Measurements from ENCODE around the gene PSMB5. TPM values are rescaled to one million over a fixed set of nuclear protein-coding genes. Genes with fewer than 3 reads are reported as not detected.
"Not testable (repeated sequence)": the region's sequence is repeated elsewhere in the genome, so short reads cannot be mapped to it uniquely, and the experiment has no call there.

The PSMB5 gene
- total RNA-seq, 1 experiment from 2014 or later = 165 TPM

- DNase-seq (ENCODE audit: low read depth, low spot score) = peak; percentile 97
- in situ Hi-C loops (cut with HindIII; ENCODE audit: low pct_unique_long_range_greater_than_20kb, low sequenced_read_pairs) = no loop called here
These were observed 27.9 kb downstream of the PSMB5 start for GRCh38 chr14:23006544-23007419.

GRCh38 chr14:23006188-23006534 lies 28.5 kb downstream of the PSMB5 start:
- DNase-seq (ENCODE audit: low read depth, low spot score) = no peak
- in situ Hi-C loops (cut with HindIII; ENCODE audit: low pct_unique_long_range_greater_than_20kb, low sequenced_read_pairs) = no loop called here

- in situ Hi-C loops (cut with HindIII; ENCODE audit: low pct_unique_long_range_greater_than_20kb, low sequenced_read_pairs) = no loop called here
These were observed 29.1 kb downstream of the PSMB5 start for GRCh38 chr14:23005451-23006187.

GRCh38 chr14:23004274-23004673 lies 30.4 kb downstream of the PSMB5 start:
- in situ Hi-C loops (cut with HindIII; ENCODE audit: low pct_unique_long_range_greater_than_20kb, low sequenced_read_pairs); DNase-seq (ENCODE audit: low read depth, low spot score): not testable (repeated sequence)

More at GRCh38 chr14:23005451-23006187, 29.1 kb downstream of the PSMB5 start:
- no peak for DNase-seq (ENCODE audit: low read depth, low spot score)

GRCh38 chr14:23002592-23002991 lies 32.1 kb downstream of the PSMB5 start:
- in situ Hi-C loops (cut with HindIII; ENCODE audit: low pct_unique_long_range_greater_than_20kb, low sequenced_read_pairs) = no loop called here
- no peak for DNase-seq (ENCODE audit: low read depth, low spot score)

GRCh38 chr14:23000860-23001259 lies 33.8 kb downstream of the PSMB5 start:
- no peak for DNase-seq (ENCODE audit: low read depth, low spot score)
- in situ Hi-C loops (cut with HindIII; ENCODE audit: low pct_unique_long_range_greater_than_20kb, low sequenced_read_pairs) = no loop called here

- DNase-seq (ENCODE audit: low read depth, low spot score) = no peak
- in situ Hi-C loops (cut with HindIII; ENCODE audit: low pct_unique_long_range_greater_than_20kb, low sequenced_read_pairs) = no loop called here
These were observed 36.2 kb downstream of the PSMB5 start for GRCh38 chr14:22998329-22999012.

- in situ Hi-C loops (cut with HindIII; ENCODE audit: low pct_unique_long_range_greater_than_20kb, low sequenced_read_pairs) = no loop called here
- no peak for DNase-seq (ENCODE audit: low read depth, low spot score)
These were observed 36.9 kb downstream of the PSMB5 start for GRCh38 chr14:22997676-22998323.

- in situ Hi-C loops (cut with HindIII; ENCODE audit: low pct_unique_long_range_greater_than_20kb, low sequenced_read_pairs) = no loop called here
- no peak for DNase-seq (ENCODE audit: low read depth, low spot score)
These were observed 37.7 kb downstream of the PSMB5 start for GRCh38 chr14:22996768-22997654.

GRCh38 chr14:22995889-22996625 lies 38.6 kb downstream of the PSMB5 start:
- in situ Hi-C loops (cut with HindIII; ENCODE audit: low pct_unique_long_range_greater_than_20kb, low sequenced_read_pairs) = no loop called here
- no peak for DNase-seq (ENCODE audit: low read depth, low spot score)

- in situ Hi-C loops (cut with HindIII; ENCODE audit: low pct_unique_long_range_greater_than_20kb, low sequenced_read_pairs) = no loop called here
- DNase-seq (ENCODE audit: low read depth, low spot score) = peak; percentile 62
These were observed 39.9 kb downstream of the PSMB5 start for GRCh38 chr14:22994762-22995275.

- DNase-seq (ENCODE audit: low read depth, low spot score) = no peak
- in situ Hi-C loops (cut with HindIII; ENCODE audit: low pct_unique_long_range_greater_than_20kb, low sequenced_read_pairs) = no loop called here
These were observed 41.2 kb downstream of the PSMB5 start for GRCh38 chr14:22993517-22993916.

GRCh38 chr14:22991852-22992251 lies 42.8 kb downstream of the PSMB5 start:
- in situ Hi-C loops (cut with HindIII; ENCODE audit: low pct_unique_long_range_greater_than_20kb, low sequenced_read_pairs) = no loop called here

GRCh38 chr14:22987291-22987690 lies 47.4 kb downstream of the PSMB5 start:
- DNase-seq (ENCODE audit: low read depth, low spot score) = no peak
- in situ Hi-C loops (cut with HindIII; ENCODE audit: low pct_unique_long_range_greater_than_20kb, low sequenced_read_pairs) = no loop called here

More at GRCh38 chr14:22991852-22992251, 42.8 kb downstream of the PSMB5 start:
- DNase-seq (ENCODE audit: low read depth, low spot score) = no peak

- peak; percentile 83 for DNase-seq (ENCODE audit: low read depth, low spot score)
- in situ Hi-C loops (cut with HindIII; ENCODE audit: low pct_unique_long_range_greater_than_20kb, low sequenced_read_pairs) = no loop called here
These were observed 48.1 kb downstream of the PSMB5 start for GRCh38 chr14:22986508-22987054.

All from SK-MEL-5 (cell line).